ENCODE measurements around the gene UBAC2.

DNA sequence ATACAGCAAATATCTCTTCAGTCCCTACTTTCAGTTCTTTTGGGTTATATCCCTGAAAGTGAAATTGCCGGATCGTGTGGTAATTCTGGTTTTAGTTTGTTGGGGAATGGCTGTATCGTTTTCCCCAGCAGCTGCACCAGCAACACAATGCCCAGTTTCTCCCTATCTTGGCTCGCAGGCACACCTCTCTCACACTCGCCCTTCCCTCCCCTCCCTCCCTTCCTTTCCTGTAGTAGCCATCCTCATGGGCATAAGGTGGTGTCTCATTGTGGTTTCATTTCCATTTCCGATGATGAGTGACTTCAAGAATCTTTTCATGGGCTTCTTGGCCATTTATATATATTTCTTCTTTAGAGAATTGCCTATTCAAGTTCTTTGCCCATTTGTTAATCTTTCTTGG, 66.2 kb downstream of the UBAC2 start:
- TF ChIP-seq CTCF (IDR thresholded peaks at IDR 0.05) (no peak), ZFX (IDR thresholded peaks at IDR 0.05; ENCODE audit: borderline replicate concordance) (no peak)
